ENCODE data around the gene SSRP1.

SSRP1 gene

GRCh38 chr11:57356268-57356667 is 20.6 kb upstream of the SSRP1 start:
- Histone ChIP-seq H3K36me3 (ENCODE audit: control insufficient read depth in 2 of 2, insufficient read depth in 1 of 2, low read length in 2 of 2) (no peaks in the 10 kb centered on the region), H3K27ac (ENCODE audit: extremely low read depth, low read depth, low read length) (no peak overlapping the region), H3K9me3 (ENCODE audit: control insufficient read depth, insufficient read depth, low read depth, low read length) (no peaks in the 10 kb centered on the region), H3K4me1 (ENCODE audit: control insufficient read depth, insufficient read depth, low read length) (no peaks in the 10 kb centered on the region), H3K4me3 (ENCODE audit: low read depth, low read length) (no peak overlapping the region)
- CTCF ChIA-PET, result interaction anchor here (0.6 to 1.3 kb wide), 3 partner anchors 104 to 212 kb away, joined by 3 read pairs; partner anchors contain the start of gene RTN4RL2
- POLR2A ChIA-PET, result no interaction called here
- no peak for TF ChIP-seq ZSCAN18 (tag by site-specific recombination; IDR thresholded peaks at IDR 0.05)
- no peak for TF ChIP-seq ELK4 (IDR thresholded peaks at IDR 0.05; ENCODE audit: borderline replicate concordance, low read depth, low read length)
- no peak for TF ChIP-seq ZEB2 (tag by site-specific recombination; IDR thresholded peaks at IDR 0.05)
- no peak for TF ChIP-seq ZFP69B (tag by site-specific recombination; IDR thresholded peaks at IDR 0.05)
- no peak for TF ChIP-seq ZNF785 (tag by site-specific recombination; IDR thresholded peaks at IDR 0.05)

DNA sequence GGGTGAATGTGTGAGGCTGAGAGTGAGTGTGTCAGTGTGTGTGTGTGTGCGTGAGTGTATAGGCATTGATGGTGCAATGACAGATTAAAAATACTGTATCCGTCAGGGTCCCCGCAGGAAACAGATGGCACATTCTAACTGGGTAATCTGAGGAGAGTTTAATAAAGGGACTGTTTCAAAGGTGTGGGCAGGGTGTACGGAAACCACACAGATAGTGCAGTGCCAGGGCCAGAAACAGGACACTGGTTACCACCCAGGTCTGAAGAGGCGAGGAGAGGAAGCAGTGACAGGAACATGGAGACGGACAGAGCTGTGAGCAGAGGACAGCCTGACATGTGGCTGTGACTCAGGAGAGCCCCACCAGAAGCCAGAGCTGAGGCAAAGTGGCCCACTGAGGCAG is 19.0 kb upstream of the SSRP1 start:
- H3K9me3 ChIP-seq (ENCODE audit: control insufficient read depth, insufficient read depth, low read depth, low read length), result no peaks in the 10 kb centered on the region
- POLR2A ChIA-PET, result no interaction called here

More for the DNA sequence above, 19.0 kb upstream of the SSRP1 start:
- no peaks in the 10 kb centered on the region for H3K36me3 ChIP-seq (ENCODE audit: control insufficient read depth in 2 of 2, insufficient read depth in 1 of 2, low read length in 2 of 2)
- CTCF ChIA-PET, result no interaction called here
- no peak for TF ChIP-seq INSM2 (tag by site-specific recombination; IDR thresholded peaks at IDR 0.05)
- no peak for TF ChIP-seq ZNF549 (tag by site-specific recombination; IDR thresholded peaks at IDR 0.05)
- TF ChIP-seq ZNF132 (tag by site-specific recombination; IDR thresholded peaks at IDR 0.05; ENCODE audit: borderline replicate concordance), result no peak
- no peak for TF ChIP-seq KLF10 (tag by site-specific recombination; IDR thresholded peaks at IDR 0.05)
- no peak for TF ChIP-seq ZNF302 (tag by site-specific recombination; IDR thresholded peaks at IDR 0.05; ENCODE audit: low read depth)
- no peak for TF ChIP-seq ZNF664 (tag by site-specific recombination; IDR thresholded peaks at IDR 0.05)
- TF ChIP-seq ZNF830 (tag by site-specific recombination; IDR thresholded peaks at IDR 0.05; ENCODE audit: low read depth), result no peak
- TF ChIP-seq MZF1 (tag by site-specific recombination; IDR thresholded peaks at IDR 0.05; ENCODE audit: borderline replicate concordance), result no peak
- TF ChIP-seq HIC1 (tag by site-specific recombination; IDR thresholded peaks at IDR 0.05), result no peak
- TF ChIP-seq ZNF639 (tag by site-specific recombination; IDR thresholded peaks at IDR 0.05), result no peak
- no peak for TF ChIP-seq TSHZ1 (tag by site-specific recombination; IDR thresholded peaks at IDR 0.05; ENCODE audit: borderline replicate concordance)
- no peak for TF ChIP-seq ZNF514 (tag by site-specific recombination; IDR thresholded peaks at IDR 0.05)
- no peak for TF ChIP-seq KLF1 (tag by site-specific recombination; IDR thresholded peaks at IDR 0.05)
- H3K4me3 ChIP-seq (ENCODE audit: low read depth, low read length), result no peak overlapping the region
- H3K4me1 ChIP-seq (ENCODE audit: control insufficient read depth, insufficient read depth, low read length), result no peaks in the 10 kb centered on the region
- no peak overlapping the region for H3K27ac ChIP-seq (ENCODE audit: extremely low read depth, low read depth, low read length)

Measured in HEK293 (cell line).